ENCODE results near the gene TCTN2. TPM values are rescaled to one million over a fixed set of nuclear protein-coding genes. Genes with fewer than 3 reads are reported as not detected.

The TCTN2 gene
- total RNA-seq, 1 donor, result 13.0 TPM

DNA sequence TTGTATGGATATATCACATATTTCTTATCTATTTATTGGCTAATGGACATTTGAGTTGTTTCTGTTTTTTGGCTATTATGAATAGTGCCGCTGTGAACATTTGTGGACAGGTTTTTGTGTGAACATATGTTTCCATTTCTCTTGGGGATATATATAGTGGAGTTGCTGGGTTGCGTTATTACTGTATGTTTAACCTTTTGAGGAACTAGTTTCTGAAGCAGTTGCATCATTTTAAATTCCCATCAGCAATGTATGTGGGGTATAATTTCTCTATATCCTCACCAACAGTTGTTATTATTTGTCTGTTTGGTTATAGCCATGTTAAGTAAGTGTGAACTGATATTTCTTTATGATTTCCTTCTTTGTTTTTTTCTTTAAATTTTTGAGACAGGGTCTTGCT lies 10.7 kb downstream of the TCTN2 start:
- DNase-seq (ENCODE audit: low read depth), result no peak
- H3K4me3 ChIP-seq (ENCODE audit: low read depth, low read length), result no peak overlapping the region
- TF ChIP-seq, protein P1, sequence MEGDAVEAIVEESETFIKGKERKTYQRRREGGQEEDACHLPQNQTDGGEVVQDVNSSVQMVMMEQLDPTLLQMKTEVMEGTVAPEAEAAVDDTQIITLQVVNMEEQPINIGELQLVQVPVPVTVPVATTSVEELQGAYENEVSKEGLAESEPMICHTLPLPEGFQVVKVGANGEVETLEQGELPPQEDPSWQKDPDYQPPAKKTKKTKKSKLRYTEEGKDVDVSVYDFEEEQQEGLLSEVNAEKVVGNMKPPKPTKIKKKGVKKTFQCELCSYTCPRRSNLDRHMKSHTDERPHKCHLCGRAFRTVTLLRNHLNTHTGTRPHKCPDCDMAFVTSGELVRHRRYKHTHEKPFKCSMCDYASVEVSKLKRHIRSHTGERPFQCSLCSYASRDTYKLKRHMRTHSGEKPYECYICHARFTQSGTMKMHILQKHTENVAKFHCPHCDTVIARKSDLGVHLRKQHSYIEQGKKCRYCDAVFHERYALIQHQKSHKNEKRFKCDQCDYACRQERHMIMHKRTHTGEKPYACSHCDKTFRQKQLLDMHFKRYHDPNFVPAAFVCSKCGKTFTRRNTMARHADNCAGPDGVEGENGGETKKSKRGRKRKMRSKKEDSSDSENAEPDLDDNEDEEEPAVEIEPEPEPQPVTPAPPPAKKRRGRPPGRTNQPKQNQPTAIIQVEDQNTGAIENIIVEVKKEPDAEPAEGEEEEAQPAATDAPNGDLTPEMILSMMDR (IDR thresholded peaks at IDR 0.05; ENCODE audit: insufficient read depth, low read depth, low read length), result no peak

DNA sequence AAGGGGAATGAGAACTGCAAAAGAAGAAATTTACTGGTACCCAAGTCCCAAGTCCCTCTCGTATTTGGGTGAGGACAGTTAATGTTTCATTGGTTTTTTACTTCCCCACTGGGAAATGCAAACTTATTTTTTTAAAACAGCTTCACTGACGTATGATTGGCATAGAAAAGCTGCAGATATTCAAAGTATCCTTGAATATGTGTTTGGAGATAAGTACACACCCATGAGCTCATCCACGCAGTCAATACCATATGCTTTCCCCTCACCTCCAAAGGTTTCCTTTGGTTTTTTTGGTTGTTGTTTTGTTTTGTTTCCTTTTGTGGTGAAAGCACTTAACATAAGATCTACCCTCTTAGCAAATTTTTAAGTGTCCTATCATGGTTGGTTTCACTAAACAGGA lies 13.1 kb downstream of the TCTN2 start:
- DNase-seq (ENCODE audit: low read depth), result no peak
- H3K4me3 ChIP-seq (ENCODE audit: low read depth, low read length), result no peak overlapping the region
- TF ChIP-seq, protein P1 (IDR thresholded peaks at IDR 0.05; ENCODE audit: insufficient read depth, low read depth, low read length), result no peak

GRCh38 chr12:123686636-123687190 lies 15.8 kb downstream of the TCTN2 start:
- no peak overlapping the region for H3K4me3 ChIP-seq (ENCODE audit: low read depth, low read length)
- no peak for DNase-seq (ENCODE audit: low read depth)
- TF ChIP-seq, protein P1 (IDR thresholded peaks at IDR 0.05; ENCODE audit: insufficient read depth, low read depth, low read length), result no peak

DNA sequence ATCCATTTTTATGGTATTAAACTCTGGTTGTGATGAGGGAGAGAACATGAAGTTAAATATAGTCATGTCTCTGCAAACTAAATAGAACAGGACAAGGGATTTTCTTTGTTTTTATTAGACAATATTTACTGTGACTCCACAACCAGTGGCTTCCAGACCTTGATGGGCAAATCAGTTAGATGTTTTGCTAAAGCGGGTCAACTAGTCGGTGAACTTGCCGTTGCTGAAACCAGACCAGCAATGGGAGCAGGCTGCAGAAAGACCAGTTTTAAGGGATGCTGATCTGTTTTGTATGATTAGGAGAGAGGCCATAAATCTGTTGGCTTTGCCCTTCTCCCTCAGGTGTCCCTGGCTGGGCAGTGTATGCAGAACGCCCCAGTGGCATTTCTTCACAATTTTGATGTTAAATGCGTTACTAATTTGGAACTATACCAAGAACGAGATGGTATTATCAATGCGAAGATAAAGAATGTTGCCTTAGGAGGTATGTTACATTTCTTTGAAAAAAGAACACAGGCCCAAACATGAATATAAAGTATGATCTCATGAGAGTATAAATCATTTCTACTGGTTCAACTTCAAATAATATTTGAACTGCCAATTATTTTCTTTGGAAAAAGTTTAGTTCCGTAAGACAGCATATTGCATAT lies 19.4 kb downstream of the TCTN2 start:
- DNase-seq (ENCODE audit: low read depth), result no peak
- TF ChIP-seq, protein P1 (IDR thresholded peaks at IDR 0.05; ENCODE audit: insufficient read depth, low read depth, low read length), result no peak
- no peak overlapping the region for H3K4me3 ChIP-seq (ENCODE audit: low read depth, low read length)

GRCh38 chr12:123696207-123696606 lies 25.3 kb downstream of the TCTN2 start:
- DNase-seq (ENCODE audit: low read depth), result no peak
- TF ChIP-seq, protein P1 (IDR thresholded peaks at IDR 0.05; ENCODE audit: insufficient read depth, low read depth, low read length), result no peak
- H3K4me3 ChIP-seq (ENCODE audit: low read depth, low read length), result no peak overlapping the region

DNA sequence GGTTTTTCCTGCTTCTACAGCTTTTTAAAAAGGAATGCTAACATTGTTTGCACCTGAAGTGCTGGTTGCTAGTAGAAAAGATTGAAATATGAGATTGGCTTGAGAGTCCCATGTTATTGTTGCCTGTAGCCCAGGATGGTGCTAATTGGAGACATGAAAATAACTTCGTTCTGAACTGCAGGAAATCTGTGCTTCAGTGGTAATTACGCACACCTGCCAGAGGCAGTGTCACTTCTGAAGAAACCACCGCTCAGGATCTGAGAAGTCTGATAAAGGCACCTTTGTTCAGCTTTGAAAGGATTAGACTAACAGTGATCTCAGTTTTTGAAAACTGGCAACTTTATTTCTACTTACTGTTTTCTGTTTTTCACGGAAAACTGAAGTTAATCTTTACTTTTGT lies 25.7 kb downstream of the TCTN2 start:
- DNase-seq (ENCODE audit: low read depth), result no peak
- TF ChIP-seq, protein P1 (IDR thresholded peaks at IDR 0.05; ENCODE audit: insufficient read depth, low read depth, low read length), result no peak
- no peak overlapping the region for H3K4me3 ChIP-seq (ENCODE audit: low read depth, low read length)

GRCh38 chr12:123705935-123706334 lies 35.0 kb downstream of the TCTN2 start:
- DNase-seq (ENCODE audit: low read depth), result no peak
- H3K4me3 ChIP-seq (ENCODE audit: low read depth, low read length), result no peak overlapping the region
- TF ChIP-seq, protein P1 (IDR thresholded peaks at IDR 0.05; ENCODE audit: insufficient read depth, low read depth, low read length), result no peak

Data from fibroblast of villous mesenchyme (primary cell).